ENCODE measurements around the gene FGF21.
A peak's percentile ranks its signal among the peaks of the same experiment; 100 is the strongest.

Gene FGF21

GRCh38 chr19:48752496-48753365, 2.6 kb upstream of the FGF21 start, which contains the start of gene FUT1 (continued):
- TF ChIP-seq ZNF518A (tag by site-specific recombination; conservative IDR thresholded peaks at IDR 0.05; ENCODE audit: low read depth) (no peak), ZBTB10 (tag by site-specific recombination; IDR thresholded peaks at IDR 0.05) (peak; percentile 91), ZNF362 (tag by site-specific recombination; IDR thresholded peaks at IDR 0.05) (0 out of 2 replicates have a peak, but pooled peaks have one; percentile 45), SP7 (tag by site-specific recombination; IDR thresholded peaks at IDR 0.05) (peak; percentile 86), ZNF530 (tag by site-specific recombination; IDR thresholded peaks at IDR 0.05; ENCODE audit: low read depth) (no peak), ZNF596 (tag by site-specific recombination; IDR thresholded peaks at IDR 0.05) (no peak), ZNF394 (tag by site-specific recombination; IDR thresholded peaks at IDR 0.05; ENCODE audit: borderline replicate concordance) (no peak; the same call in 1 of the 2 replicates), WT1 (tag by site-specific recombination; IDR thresholded peaks at IDR 0.05) (peak; percentile 76), ZNF692 (tag by site-specific recombination; IDR thresholded peaks at IDR 0.05) (peak; percentile 100), ZBTB7A (tag by site-specific recombination; IDR thresholded peaks at IDR 0.05; ENCODE audit: low read depth) (0 out of 2 replicates have a peak, but pooled peaks have one; percentile 17), KLF8 (tag by site-specific recombination; IDR thresholded peaks at IDR 0.05) (peak; percentile 43; the same call in 1 of the 2 replicates), ZNF473 (tag by site-specific recombination; IDR thresholded peaks at IDR 0.05) (no peak)

DNA sequence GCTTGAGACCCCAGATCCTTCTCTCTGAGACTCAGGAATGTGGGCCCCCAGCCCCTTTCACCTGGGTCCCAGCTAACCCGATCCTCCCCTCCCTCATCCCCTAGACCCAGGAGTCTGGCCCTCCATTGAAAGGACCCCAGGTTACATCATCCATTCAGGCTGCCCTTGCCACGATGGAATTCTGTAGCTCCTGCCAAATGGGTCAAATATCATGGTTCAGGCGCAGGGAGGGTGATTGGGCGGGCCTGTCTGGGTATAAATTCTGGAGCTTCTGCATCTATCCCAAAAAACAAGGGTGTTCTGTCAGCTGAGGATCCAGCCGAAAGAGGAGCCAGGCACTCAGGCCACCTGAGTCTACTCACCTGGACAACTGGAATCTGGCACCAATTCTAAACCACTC, 463 bp downstream of the FGF21 start:
- H3K36me3 ChIP-seq (ENCODE audit: control insufficient read depth in 2 of 2, insufficient read depth in 1 of 2, low read length in 2 of 2), result no peaks in the 10 kb centered on the region
- H3K9me3 ChIP-seq (ENCODE audit: control insufficient read depth, insufficient read depth, low read depth, low read length), result no peaks in the 10 kb centered on the region
- peak overlapping the region; percentile 54; the same call in 1 of the 2 replicates for H3K27ac ChIP-seq (ENCODE audit: extremely low read depth, low read depth, low read length)
- H3K4me1 ChIP-seq (ENCODE audit: control insufficient read depth, insufficient read depth, low read length), result peaks cover 3% of the 10 kb centered on the region; the same call in 1 of the 2 replicates
- ChIA-PET POLR2A (interaction anchor here (0.7 kb wide), 1 partner anchor 9 kb away, joined by 3 read pairs; the partner anchor contains the start of gene IZUMO1), CTCF (interaction anchor here (0.7 to 2.2 kb wide), 3 partner anchors 24 to 40 kb away, joined by 3 to 6 read pairs (median 4); no protein-coding TSS in a partner anchor)
- no peak overlapping the region for H3K4me3 ChIP-seq (ENCODE audit: low read depth, low read length)
- TF ChIP-seq ZNF10 (tag by site-specific recombination; IDR thresholded peaks at IDR 0.05) (no peak), TRIM28 (IDR thresholded peaks at IDR 0.05; ENCODE audit: borderline replicate concordance, low read length) (no peak), ZNF791 (tag by site-specific recombination; IDR thresholded peaks at IDR 0.05) (no peak), ZNF623 (tag by site-specific recombination; IDR thresholded peaks at IDR 0.05) (no peak), ZNF561 (tag by site-specific recombination; IDR thresholded peaks at IDR 0.05; ENCODE audit: borderline replicate concordance) (no peak), ZBTB17 (tag by site-specific recombination; IDR thresholded peaks at IDR 0.05) (no peak), ZNF473 (tag by site-specific recombination; IDR thresholded peaks at IDR 0.05) (no peak), BCL11B (tag by site-specific recombination; IDR thresholded peaks at IDR 0.05; ENCODE audit: low read depth) (no peak), PATZ1 (tag by site-specific recombination; IDR thresholded peaks at IDR 0.05) (peak; percentile 1; the same call in 1 of the 2 replicates), ZNF202 (tag by site-specific recombination; IDR thresholded peaks at IDR 0.05; ENCODE audit: borderline replicate concordance) (no peak)
